GM18873 (cell line): ENCODE measurements around the gene DGKZ.

Source experiments
- ATAC-seq: cut with Tn5 transposase; IDR thresholded peaks from one replicate; pipeline ENCODE4 v1.9.1; 2021; ENCODE audit warnings: mild to moderate bottlenecking, moderate library complexity, moderate number of reproducible peaks; ENCODE audit not compliant: unreplicated experiment, low FRiP score

The DGKZ gene

DNA sequence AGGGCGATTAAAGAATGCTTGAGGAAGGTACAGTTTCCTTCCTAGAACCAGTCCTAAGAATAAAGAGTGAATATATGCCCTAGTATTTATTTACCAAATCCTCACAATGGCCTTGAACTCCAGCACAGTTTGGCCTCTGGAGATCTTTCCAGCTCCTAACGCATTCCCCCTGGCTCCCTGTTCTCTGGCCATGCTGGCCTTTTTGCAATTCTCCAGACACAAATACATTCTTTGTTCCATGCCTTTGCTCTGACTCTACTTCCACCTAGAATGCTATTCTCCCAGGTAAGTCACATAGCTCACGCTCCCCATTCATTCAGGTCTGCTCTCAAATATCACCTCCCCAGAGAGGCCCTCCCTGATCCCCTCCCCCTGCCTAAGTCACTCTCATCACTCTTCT lies 3.7 kb upstream of the DGKZ start:
- ATAC-seq: no peak

GRCh38 chr11:46345131-46345597 lies 2.1 kb upstream of the DGKZ start:
- ATAC-seq: no peak

GRCh38 chr11:46345881-46346484 lies 1.3 kb upstream of the DGKZ start:
- no peak for ATAC-seq

DNA sequence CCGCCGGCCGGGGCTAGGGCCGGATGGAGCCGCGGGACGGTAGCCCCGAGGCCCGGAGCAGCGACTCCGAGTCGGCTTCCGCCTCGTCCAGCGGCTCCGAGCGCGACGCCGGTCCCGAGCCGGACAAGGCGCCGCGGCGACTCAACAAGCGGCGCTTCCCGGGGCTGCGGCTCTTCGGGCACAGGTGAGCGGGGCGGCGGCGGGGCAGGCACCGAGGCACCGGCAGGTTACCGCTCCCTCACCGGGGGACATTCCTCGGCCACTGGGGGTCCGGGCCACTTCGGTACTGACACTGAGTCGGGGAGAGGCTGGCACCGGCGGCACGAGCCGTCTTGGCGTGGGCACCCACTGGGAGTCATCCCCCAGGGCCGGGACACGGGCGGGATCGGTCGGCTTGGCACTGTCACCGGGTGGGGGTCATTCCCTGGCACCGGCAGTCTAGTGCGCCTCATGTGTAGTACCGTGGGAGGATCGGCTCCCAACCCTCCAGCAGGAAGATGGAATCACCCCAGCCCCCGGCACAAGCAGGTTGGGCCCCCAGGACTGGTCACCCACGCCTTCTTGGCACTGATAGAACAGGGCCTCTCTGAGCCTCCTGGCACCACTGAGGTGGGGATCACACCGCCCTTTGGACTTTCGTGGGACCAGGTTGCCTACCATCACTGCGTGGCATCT lies 511 bp downstream of the DGKZ start:
- peak; percentile 10 for ATAC-seq

- no peak for ATAC-seq
These were observed 1.5 kb downstream of the DGKZ start for GRCh38 chr11:46348566-46349401.

DNA sequence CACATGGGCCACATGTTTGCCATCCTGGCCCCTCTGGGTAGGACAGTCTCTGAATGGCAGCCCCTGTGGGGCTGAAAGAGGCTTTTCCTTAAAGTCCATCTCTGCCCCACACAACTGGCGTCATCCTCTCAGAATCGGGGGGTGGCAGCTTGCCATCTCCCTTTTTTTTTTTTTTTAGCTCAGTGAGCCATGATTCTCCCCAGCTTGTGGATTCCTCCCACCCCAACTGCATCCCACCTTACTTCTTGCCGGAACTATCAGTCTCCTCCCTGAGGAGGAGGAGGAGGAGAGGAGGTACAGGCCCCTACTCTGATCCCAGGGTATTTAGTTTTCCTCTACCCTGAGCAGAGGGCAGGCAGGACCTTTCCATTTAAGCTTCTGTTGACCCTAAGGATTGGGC lies 3.4 kb downstream of the DGKZ start:
- ATAC-seq: no peak

GRCh38 chr11:46351148-46351547 lies 3.9 kb downstream of the DGKZ start:
- no peak for ATAC-seq

DNA sequence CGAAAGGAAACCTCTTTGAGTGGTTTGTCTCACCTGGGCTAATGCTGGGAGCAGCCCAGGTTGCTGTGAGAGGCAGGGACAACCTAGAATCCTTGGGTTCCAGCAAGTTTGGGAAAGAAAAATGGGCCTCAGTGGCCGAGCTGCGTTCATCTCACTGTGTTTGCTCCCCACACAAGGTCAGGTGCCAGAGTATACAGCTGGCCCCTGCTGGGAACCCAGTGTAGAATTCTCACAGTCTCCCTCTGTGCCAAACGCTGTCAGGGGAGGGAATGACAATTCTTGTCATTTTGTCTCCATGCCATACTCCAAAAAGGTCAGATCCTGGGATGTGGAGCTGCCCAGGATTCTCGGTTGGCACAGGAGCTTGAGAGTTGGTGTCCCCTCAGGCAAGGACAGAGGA lies 4.3 kb downstream of the DGKZ start:
- no peak for ATAC-seq

GRCh38 chr11:46352063-46352841 lies 5.0 kb downstream of the DGKZ start:
- no peak for ATAC-seq

DNA sequence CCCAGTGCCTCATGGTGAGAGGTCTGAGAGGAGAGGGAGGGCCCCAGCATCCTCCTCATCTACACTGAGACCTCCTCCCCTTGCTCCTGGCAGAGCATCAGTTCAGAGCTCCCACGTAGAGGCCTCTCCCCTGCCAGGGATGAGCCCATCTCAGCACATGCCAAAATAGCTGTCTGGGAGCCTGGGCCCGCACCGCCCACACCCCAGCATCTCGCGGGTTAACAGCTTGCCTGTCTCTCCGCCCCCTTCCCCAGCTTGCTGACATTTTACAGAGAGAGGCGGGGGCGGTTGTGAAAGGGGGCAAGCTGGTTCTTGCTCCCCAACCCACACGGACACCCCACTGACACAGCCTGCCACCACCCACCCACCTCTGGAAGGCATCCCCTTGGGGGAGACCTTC lies 6.4 kb downstream of the DGKZ start:
- ATAC-seq: no peak

- no peak for ATAC-seq
These were observed 9.7 kb downstream of the DGKZ start for GRCh38 chr11:46356924-46357482.

DNA sequence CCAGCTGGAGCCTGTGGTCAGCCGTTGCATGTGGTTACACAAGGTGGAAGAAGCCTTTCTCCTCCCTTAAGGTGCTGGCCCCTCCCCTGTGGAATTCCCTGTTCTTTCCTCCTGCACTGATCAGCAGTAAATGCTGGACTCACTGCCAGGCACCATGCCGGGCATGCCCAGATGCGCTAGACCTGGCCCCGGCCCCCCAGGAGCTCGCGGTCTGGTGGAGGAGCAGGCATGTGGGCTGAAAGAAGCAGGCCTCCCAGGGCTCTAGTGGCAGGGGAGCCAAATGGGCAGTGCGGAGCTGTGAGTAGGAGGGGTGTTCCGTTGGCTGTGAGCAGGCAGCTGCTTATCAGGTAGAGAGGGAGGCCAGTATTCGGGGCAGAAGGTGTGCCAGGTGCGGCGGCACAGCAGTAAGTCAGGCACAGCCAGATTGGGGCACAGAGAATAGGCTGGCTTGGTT lies 10.2 kb downstream of the DGKZ start:
- ATAC-seq: no peak

- ATAC-seq: no peak
These were observed 12.7 kb downstream of the DGKZ start for GRCh38 chr11:46359953-46360352.

DNA sequence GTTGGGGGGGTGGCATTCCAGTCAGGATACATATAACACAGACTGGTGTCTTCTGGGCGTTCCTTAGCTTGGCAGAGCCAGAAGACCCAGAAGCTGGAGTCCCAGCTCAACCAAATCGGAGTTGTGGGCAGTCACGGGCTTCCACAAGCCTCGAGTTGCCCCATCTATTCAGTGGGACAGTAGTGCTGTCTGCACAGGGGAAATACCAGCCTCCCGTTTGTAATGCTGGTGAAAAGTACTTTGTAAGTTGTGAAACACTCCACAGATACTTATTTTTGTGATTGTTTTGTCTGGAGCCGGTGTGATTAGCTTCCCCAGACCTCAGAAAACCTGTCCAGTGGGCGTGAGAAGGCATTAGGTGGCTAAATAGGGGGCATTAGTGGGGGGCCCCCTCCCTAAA lies 13.6 kb downstream of the DGKZ start:
- ATAC-seq: no peak

DNA sequence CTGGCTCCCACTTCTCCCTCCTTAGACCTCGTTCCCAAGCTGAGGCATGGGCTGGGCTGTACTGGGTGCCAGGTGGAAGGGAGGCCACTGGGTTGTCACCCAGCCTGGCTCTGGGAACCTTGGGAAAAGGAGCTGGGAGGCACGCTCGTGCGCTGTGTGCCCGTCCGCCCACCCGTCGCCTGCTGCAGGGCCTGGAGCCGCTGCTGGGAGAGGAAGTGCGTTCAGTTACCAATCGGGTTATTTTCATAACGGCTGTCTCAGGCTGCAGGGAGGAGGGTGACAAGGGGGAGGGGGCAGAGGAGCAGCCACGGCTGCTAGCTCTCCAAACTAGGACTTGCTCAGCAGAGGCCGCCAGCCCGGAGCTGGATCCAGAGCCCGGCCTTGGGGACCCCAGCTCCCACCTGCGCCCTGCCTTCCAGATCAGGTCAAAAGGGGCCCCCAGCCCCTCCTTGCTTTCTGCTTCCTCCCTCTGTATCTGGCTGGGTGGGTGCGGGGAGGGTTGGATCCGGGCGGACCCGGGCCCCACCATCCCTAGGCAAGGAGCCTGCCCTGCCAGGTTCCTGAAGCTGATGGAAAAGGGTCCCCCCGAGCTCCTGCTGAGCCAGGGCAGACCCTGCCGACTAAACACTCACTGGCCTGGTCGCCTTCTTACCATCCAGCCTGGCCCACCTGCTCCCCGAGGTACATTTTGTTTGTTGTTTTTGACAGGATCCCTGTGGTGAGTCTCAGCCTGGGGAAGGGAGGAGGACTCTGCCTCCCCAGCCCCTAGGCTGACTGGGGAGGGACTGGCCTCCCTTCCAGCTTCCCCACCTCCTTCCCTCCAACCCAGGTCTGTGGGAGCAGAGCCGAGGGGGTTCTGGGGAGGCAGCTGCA lies 14.3 kb downstream of the DGKZ start:
- ATAC-seq: peak; percentile 49

- no peak for ATAC-seq
These were observed 15.1 kb downstream of the DGKZ start for GRCh38 chr11:46362156-46363030.

- ATAC-seq: no peak
These were observed 15.8 kb downstream of the DGKZ start for GRCh38 chr11:46363031-46363407.

- ATAC-seq: no peak
These were observed 16.3 kb downstream of the DGKZ start for GRCh38 chr11:46363455-46364005.
